ENCODE measurements around the gene PBOV1.

DNA sequence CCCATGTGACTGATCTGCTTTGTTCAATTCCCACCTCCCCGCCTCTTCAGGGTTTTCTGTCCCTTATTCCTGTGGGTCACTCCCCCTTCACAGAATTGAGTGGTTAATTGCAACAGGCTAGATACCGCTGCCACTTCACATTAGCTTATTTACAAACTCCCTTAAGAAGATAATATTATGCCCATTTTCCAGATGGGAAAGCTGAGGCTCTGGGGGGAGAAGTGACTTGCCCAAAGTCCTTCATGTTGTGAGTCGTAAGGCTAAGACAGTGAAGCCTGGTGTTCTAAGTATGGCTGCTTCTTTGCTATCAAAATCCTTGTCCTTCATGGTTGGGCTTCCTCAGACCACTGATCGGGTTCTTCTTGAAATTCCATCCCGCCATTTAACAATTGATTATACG is 39.9 kb upstream of the PBOV1 start:
- TF ChIP-seq, protein P1, sequence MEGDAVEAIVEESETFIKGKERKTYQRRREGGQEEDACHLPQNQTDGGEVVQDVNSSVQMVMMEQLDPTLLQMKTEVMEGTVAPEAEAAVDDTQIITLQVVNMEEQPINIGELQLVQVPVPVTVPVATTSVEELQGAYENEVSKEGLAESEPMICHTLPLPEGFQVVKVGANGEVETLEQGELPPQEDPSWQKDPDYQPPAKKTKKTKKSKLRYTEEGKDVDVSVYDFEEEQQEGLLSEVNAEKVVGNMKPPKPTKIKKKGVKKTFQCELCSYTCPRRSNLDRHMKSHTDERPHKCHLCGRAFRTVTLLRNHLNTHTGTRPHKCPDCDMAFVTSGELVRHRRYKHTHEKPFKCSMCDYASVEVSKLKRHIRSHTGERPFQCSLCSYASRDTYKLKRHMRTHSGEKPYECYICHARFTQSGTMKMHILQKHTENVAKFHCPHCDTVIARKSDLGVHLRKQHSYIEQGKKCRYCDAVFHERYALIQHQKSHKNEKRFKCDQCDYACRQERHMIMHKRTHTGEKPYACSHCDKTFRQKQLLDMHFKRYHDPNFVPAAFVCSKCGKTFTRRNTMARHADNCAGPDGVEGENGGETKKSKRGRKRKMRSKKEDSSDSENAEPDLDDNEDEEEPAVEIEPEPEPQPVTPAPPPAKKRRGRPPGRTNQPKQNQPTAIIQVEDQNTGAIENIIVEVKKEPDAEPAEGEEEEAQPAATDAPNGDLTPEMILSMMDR (IDR thresholded peaks at IDR 0.05) = no peak
- TF ChIP-seq POLR2A (IDR thresholded peaks at IDR 0.05) (no peak), EP300 (IDR thresholded peaks at IDR 0.05) (no peak)
